Limb (tissue), 2 donors: ENCODE results near the gene SBF2.
A peak's percentile ranks its signal among the peaks of the same experiment; 100 is the strongest.
"Not testable (repeated sequence)": the region's sequence is repeated elsewhere in the genome, so short reads cannot be mapped to it uniquely, and the experiment has no call there.

Experiments
- DNase-seq, 2 donors: peaks; one replicate each; pipeline ENCODE4 v3.0.0-alpha.2; 2016; ENCODE audit errors: extremely low spot score in 2 of 2

SBF2 gene

DNA sequence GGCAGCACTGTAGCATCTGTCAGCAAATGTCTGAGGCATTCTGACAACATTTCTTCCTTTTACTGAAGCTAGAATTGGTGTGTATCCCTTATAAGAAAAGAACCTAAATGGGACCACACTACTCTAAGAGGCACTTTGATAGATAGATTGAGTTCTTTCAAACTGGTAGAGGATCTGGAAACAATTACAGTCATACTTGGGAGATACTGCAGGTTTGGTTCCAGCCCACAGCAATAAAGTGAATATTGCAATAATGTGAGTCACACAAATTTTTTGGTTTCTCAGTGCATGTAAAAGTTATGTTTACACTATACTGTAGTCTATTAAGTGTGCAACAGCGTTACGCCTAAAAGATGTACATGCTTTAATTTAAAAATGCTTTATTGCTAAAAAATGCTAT is 96.9 kb downstream of the SBF2 start:
- no peak for DNase-seq

DNA sequence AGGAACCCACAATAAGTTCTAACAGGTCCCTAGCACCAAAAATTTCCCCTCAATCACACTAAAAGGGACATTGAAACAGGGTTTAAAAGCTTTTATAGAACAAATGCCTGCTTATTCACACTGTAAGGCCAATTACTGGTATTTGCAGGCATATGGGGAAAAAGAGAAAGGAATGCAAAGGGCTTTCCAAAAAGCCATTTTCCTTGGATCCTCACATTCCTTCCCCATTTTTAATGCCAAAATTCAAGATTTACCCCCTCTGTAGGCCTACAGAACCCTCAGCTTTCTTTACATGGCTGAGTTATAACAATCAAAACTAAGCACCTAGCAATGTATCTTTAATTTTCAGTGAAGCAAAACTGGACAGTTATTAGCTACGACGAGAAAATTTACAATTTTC is 102.0 kb downstream of the SBF2 start:
- DNase-seq: no peak

DNA sequence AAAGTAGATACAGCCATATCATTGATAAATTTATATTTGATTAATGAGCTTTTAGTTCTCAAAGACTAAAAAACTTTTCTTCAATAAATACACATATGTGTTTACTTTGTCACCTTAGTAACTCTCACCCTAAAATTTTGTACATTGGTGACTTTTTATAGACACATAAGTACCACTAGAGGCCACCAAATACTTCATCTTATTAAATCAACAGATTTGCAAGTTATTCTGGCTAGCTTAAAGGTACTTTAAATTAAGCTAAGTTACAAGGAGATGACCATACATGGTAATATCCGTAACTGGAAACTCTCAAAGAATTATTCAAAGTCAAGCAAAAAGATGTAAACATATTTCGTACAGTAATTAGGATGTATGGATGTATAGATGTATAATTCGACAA is 112.2 kb downstream of the SBF2 start:
- peak in 1 of 2 donors; percentile 26 for DNase-seq

DNA sequence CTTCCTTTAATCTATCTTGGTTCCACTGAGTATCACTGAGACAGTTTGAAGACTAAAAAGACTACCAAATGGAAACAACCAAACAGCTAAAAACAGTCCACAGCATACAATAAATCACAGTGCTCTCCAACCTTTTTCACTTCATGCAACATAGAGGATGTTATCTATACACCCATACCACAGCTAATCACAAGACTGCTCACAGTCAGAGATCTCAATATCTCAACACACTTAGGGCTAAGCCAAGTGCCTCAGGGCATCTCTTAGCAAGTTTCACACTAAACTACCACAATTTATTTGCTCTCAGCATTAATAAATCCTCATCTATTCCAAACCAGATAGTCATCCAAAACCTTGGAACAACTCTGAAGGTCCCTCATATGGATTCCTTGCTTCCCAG is 129.4 kb downstream of the SBF2 start:
- no peak for DNase-seq

DNA sequence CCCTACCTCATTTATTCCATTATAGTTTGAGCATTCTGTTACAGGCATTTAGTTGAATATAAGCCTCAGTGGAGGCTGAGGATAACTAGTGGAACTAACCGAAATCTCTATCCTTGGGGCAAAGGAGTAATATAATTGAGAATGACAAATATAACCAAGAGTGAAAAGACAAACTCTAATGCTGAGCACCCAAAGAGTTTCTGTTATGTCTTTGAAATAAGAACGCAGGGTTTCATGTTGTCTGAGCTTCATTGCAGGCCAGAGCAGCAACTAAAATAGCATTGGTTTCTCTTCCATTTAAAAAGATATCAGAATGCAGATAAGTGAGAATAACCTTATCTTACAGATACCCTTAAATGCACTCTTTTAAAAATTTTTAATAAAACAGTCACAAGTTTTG is 131.8 kb downstream of the SBF2 start:
- DNase-seq: no peak

DNA sequence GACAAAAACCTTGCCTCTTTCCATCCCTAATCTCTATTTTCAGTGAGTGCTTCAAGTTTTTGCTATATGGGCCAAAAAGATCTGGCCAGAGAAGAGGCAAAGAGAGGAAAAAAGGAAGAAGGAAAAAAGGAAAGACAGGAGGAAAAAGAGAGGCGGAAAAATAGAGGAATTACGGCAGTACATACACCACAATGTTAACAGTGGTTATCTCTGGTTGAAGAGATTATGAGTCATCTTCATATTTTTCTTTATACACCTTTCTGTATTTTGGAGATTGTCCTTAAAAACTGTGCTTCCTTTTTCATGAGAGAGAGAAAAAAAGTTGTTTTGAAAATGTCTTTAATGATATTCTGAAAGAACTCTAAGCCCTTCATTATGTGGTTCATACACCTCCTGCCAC is 133.7 kb downstream of the SBF2 start:
- no peak for DNase-seq

DNA sequence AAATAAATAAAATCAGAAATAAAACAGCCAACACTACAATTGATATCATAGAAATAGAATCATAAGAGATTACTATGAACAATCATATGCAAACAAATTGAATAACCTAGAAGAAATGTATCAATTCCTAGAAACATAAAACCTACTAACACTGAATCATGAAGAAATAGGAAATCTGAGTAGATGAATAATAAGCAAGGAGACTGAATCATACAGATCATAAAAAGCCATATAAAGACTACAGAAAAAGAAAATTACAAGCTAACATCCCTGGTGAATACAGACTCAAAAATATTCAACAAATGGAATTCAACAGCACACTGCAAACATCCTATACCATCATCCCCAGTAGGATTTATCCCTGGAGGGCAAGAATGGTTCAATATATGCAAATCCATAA is 135.6 kb downstream of the SBF2 start:
- DNase-seq: no peak

DNA sequence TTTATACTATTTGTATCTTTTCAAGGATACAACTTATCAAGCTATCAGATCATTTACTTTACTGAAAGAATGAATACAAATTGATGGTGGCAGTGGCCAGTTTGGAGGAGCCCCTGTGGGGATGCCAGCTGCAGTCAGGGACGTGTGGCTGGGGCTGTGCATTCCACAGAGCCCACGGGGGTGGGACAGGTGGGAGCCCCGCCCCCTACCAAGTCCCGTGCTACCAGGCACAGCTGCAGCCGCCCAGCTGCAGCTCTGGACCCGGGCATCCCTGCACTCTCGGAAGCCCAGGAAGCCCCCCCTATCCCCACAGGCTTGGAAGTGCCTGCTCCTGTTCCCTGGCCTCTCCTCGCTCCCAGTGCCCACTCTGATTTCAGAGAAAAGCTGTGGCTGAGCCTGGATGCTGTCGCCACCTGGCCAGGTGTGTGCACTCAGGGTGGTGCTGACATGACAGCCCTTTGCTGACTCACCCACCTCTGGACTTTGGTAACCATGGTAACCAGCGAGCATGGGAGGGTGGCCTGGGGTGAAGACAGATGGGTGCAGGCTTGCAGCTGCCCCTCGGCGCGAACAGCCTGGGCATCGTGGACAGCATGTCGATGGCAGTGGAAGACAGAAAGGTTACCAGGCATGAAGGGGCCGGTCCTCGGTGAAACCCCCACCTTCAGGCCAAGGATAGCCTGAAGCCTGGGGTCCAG is 138.1 kb downstream of the SBF2 start:
- no peak for DNase-seq

DNA sequence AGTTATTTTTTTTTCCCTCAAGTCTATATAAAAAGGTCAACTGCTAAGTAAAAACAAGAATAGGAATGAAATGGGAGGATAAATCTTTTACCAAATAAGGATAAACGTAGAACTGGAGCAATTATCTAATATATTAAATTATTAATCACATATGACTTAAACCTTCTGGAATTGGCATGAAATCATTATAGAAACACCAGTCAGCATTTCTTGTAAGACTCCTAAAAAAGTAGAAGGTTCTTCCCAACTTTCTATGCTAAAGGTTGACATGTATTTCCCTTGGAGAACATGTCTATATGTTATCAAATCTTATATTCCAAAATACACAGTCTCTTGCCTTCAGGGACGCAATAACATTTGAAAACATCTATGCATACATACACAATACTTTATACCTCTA is 143.2 kb downstream of the SBF2 start:
- DNase-seq: no peak

DNA sequence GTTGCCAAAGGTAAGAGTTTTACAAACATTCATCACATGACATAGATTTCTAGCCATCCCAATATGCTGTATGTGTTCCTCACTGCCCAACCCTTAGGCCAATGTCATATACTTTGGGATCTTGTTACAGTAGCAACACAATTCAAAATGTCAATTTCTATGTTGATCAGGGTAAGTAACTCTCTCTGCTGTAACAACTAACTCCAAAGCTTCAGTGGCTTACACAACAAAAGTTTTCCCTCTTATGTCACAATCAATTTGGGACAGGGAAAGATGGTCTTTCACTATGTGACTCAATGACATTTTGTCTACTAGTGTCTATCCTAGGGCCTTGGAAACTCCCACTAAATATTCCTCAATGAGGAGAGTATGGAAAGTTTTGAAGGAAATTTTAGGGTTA is 144.5 kb downstream of the SBF2 start:
- no peak for DNase-seq

DNA sequence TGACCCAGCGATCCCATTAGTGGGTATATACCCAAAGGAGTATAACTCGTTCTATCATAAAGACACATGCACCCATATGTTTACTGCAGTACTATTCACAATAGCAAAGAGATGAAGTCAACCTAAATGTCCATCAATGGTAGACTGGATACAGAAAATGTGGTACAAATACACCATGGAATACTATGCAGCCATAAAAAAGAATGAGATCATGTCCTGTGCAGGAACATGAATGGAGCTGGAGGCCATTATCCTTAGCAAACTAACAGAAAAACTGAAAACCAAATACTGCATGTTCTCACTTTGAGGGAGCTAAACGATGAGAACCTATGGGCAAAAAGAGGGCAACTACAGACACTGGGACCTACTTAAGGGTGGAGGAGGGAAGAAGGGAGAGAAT is 146.8 kb downstream of the SBF2 start:
- DNase-seq: no peak

DNA sequence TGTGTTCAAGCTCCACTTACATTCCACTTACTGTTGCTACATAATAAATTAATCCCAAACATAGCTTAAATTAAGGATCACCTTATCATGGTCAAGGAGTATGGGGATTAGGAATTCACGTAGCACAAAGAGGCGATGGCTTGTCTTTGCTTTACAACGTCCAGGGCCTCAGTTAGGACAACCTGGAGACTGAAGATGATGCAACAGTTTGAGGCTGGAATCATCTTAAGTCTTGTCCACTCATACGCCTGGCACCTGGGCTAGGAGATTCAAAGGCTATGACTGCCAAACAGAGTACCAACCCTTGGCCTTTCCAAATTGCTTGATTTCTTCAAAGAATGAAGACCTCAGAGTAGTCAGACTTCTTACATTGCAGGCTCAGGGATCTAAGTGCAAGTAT is 149.1 kb downstream of the SBF2 start:
- DNase-seq: no peak

DNA sequence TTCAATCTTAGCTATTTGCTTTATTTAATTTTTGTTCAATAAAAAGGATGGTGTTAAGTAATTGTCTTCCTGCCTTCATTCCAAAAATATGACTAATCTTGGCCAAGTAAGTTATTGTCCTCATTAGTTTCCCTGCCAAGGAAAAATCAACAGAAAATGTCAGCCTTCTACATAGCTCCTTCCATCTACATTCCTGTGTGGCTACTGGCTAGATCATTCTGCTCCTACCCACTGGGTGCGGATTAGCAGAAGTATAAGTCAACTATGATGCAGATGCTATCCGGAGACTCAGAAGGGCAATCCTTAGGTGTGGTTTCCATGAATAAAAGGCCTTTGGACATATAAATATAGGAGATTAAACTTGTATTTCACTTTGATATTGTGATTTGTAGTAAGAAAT is 154.4 kb downstream of the SBF2 start:
- no peak for DNase-seq

DNA sequence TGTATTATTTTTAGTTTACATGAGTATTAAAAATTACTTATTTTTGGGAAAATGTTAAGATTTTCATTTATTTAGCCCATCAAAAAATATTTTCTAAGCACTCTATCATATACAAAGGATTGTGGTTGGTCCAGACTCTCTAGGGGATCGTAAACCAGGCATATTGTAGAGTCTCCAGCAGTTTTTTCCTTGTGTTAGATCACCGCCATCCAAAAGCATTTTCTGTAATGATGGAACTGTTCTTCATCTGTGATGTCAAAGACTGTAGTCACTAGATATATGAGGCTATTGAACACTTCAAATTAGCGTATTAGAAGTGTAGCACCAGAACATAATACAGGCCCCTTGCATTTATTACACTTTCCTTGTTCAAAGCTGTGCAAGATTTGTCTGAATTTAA is 154.9 kb downstream of the SBF2 start:
- no peak for DNase-seq

DNA sequence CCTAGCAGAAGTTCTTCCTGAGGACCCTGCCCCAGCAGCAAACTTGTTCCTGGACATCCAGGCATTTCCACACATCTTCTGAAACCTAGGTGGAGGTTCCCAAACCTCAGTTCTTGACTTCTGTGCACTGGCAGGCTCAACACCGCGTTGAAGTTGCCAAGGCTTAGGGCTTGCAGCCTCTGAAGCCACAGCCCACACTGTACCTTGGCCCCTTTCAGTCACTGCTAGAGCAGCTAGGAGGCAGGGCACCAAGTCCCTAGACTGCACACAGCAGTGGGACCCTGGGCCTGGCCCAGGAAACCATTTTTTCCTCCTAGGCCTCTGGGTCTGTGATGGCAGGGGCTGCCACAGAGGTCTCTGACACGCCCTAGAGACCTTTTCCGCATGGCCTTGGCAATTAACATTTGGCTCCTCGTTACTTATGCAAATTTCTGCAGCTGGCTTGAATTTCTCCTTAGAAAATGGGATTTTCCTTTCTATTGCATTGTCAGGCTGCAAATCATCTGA is 159.0 kb downstream of the SBF2 start:
- DNase-seq: no peak

DNA sequence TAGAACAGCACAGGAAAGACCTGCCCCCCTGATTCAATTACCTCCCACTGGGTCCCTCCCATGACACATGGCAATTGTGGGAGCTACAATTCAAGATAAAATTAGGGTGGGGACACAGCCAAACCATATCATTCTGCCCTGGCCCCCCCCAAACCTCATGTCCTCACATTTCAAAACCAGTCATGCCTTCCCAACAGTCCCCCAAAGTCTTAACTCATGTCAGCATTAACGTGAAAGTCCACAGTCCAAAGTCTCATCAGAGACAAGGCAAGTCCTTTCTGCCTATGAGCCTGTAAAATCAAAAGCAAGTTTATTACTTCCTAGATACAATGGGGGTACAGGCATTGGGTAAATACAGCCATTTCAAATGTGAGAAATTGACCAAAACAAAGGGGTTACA is 159.8 kb downstream of the SBF2 start:
- DNase-seq: not testable (repeated sequence)

DNA sequence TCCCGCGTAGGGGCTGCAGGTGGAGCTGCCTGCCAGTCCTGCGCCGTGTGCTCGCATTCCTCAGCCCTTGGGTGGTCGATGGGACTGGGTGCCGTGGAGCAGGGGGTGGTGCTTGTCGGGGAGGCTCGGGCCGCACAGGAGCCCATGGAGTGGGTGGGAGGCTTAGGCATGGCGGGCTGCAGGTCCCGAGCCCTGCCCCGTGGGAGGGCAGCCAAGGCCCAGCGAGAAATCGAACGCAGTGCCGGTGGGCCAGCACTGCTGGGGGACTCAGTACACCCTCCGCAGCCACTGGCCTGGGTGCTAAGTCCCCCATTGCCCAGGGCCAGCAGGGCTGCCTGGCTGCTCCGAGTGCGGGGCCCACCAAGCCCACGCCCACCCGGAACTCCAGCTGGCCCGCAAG is 160.8 kb downstream of the SBF2 start:
- DNase-seq: not testable (repeated sequence)

DNA sequence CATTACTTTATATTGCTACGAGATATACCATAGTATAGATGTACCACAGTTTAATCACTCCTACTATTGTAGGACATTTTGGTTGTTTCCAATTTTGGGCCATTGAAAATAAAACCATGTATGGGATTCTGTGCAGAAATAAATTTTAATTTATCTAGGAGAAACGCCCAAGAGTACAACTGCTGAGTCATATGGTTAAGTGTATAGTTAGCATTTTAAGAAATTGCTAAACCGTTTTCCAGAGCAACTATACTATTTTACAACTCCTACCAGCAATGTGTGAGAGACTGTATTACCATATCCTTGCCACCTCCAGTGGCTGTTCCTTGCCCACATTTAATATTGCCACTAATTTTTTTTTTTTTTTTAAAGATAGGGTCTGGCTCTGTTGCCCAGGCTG is 163.1 kb downstream of the SBF2 start:
- DNase-seq: no peak

DNA sequence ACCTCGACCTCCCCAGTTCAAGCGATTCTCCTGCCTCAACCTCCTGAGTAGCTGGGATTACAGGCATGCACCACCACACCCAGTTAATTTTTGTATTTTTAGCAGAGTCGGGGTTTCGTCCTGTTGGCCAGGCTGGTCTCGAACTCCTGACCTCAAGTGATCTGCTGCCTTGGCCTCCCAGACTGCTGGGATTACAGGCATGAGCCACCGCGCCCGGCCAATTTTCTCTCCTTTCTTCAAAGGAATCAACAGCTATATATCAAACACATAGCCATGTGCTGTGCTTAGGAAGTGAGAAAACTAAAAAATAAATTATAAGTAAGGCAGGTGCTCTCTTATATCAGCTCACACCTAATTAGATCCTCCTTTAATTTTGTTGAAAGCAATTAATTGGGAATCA is 164.8 kb downstream of the SBF2 start:
- not testable (repeated sequence) for DNase-seq

DNA sequence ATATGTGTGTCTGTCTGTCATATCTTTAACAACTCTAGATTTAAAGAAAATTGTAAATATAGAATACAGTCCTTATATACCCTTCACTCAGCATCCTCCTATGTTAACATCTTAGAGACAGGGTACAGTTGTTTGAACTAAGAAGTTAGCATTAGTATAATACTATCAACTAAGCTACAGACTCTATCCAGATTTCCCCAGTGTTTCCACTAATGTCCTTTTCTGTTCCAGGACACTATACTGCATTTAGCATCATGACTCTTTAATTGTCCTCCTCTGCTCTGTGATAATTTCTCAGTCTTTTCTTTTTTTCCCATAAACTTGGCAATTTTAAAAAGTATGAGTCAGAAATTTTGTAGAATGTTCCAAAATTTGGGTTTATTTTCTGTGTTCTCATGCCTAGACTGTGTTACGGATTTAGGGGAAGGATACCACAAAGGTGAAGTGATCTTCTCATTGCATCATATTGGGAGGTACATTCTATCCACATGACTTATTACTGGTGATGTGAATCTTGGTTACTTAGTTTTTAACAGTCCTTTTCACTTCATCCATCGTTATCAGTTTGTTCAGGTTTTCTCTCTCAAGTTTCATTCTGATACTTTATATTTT is 168.4 kb downstream of the SBF2 start:
- no peak for DNase-seq

DNA sequence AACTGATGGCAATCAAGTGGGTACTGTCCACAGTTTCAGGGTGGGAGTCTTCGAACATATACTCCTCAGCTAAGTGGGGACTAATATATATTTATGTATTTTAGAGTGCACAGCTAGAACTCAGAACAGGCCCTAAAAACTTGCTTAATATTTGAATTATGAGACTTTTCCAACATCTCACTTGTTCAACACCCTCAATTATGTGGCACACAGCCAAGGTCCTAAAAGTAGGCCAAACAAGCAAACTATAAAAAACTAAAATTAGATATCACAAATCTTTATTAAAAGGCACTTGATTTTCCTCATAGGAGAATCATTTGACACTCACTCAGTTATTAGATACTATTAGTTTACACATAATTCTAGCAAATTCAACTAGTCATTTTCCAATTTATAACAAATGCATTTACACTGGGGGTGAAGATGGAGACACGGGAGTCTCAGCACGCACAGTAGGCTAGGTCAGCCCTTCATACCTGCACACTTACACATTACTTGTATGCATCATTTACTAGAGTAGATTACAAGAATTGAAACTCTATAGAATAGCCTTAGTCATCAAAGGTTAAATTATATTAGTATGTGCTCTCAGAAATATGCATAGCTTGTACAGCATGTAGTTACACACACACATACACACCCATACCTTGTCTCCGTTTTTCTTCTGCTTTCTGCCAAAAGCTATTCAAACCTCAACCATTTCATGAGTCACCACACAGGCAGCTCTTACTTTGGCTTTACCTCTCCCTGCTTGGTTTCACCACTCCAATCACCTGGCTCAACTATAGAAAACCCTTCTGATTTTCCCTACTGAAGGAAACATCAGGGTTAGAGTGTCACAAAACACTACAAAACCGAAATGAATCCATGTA is 171.5 kb downstream of the SBF2 start:
- no peak for DNase-seq

DNA sequence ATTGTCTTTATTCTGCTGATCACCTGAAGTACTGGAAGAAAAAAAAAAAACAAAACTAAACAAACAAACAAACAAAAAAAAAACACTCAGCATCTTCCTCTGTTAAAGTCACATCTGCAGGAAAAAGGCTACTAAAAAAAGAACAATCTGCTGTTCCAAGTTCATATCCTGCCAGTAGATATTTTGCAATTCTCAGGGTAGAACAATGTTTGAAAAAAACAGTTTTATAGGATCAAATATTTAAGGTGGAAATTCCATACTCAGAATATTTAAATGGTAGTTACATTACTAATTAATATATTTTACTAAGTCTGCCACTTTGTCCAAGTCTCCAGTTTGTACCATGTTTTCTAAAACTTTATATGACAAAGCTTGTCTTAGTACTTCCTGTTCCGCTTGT is 175.2 kb downstream of the SBF2 start:
- no peak for DNase-seq
